ENCODE results near the gene NRAP.

The NRAP gene

DNA sequence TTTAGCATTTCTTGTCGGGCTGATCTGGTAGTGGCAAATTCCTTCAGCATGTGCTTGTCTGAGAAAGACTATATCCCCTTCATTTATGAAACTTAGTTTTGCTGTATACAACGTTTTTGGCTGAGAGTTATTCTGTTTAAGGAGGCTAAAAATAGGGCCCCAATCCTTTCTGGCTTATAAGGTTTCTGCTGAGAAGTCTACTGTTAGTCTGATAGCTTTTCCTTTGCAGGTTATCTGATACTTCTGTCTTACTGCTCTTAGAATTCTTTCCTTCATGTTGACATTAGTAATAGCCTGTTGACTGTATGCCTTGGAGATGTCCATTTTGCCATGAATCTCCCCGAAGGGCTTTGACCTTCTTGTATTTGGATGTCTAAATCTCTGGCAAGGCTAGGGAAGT, 25.7 kb upstream of the NRAP start:
- TF ChIP-seq, protein P1, sequence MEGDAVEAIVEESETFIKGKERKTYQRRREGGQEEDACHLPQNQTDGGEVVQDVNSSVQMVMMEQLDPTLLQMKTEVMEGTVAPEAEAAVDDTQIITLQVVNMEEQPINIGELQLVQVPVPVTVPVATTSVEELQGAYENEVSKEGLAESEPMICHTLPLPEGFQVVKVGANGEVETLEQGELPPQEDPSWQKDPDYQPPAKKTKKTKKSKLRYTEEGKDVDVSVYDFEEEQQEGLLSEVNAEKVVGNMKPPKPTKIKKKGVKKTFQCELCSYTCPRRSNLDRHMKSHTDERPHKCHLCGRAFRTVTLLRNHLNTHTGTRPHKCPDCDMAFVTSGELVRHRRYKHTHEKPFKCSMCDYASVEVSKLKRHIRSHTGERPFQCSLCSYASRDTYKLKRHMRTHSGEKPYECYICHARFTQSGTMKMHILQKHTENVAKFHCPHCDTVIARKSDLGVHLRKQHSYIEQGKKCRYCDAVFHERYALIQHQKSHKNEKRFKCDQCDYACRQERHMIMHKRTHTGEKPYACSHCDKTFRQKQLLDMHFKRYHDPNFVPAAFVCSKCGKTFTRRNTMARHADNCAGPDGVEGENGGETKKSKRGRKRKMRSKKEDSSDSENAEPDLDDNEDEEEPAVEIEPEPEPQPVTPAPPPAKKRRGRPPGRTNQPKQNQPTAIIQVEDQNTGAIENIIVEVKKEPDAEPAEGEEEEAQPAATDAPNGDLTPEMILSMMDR (IDR thresholded peaks at IDR 0.05; ENCODE audit: low read depth, low read length, missing control alignments) = no peak
- no peak overlapping the region for H3K4me3 ChIP-seq (ENCODE audit: low read depth, low read length)
- in situ Hi-C loops (cut with HindIII; ENCODE audit: low pct_ligation_motif_present, low sequenced_read_pairs) = no loop called here
- peaks cover 7% of the 10 kb centered on the region for H3K36me3 ChIP-seq (replicated peaks)
- no peak overlapping the region for H3K27ac ChIP-seq
- no peak for DNase-seq
- H3K27me3 ChIP-seq (replicated peaks) = no peaks in the 10 kb centered on the region

DNA sequence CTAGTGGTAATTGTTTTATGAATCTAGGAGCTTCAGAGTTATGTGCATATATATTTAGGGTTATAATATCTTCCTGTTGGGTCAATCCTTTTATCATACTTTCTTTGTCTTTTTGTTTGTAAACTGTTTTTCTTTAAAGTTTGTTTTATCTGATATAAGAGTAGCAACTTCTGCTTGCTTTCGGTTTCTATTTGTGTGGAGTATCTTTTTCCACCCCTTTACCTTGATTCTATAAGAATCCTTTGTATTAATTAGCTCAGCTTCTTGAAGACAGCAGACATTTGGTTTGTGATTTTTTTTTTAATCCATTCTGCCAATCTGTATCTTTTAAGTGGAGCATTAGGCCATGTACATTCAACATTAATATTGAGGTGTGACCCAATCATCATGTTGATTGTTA, 25.2 kb upstream of the NRAP start:
- Histone ChIP-seq H3K36me3 (replicated peaks) (peaks cover 7% of the 10 kb centered on the region), H3K4me3 (ENCODE audit: low read depth, low read length) (no peak overlapping the region), H3K27ac (no peak overlapping the region), H3K27me3 (replicated peaks) (no peaks in the 10 kb centered on the region)
- in situ Hi-C loops (cut with HindIII; ENCODE audit: low pct_ligation_motif_present, low sequenced_read_pairs) = no loop called here
- TF ChIP-seq, protein P1 (IDR thresholded peaks at IDR 0.05; ENCODE audit: low read depth, low read length, missing control alignments) = no peak
- no peak for DNase-seq

DNA sequence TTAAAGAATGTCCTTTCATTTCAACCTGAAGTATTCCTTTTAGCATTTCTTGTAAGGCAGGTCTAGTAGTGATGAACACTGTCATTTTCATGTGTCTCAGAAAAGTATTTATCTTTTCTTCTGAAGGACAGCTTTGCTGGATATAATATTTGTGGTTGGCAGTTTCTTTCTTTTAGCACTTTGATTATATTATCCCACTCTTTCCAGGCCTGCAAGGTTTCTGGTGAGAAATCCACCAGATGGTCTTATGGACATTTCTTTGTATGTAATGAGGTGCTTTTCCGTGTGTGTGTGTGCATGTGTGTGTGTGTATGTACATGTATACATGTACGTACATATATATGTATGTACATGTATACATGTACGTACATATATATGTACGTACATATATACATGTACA, 23.2 kb upstream of the NRAP start:
- Histone ChIP-seq H3K36me3 (replicated peaks) (no peaks in the 10 kb centered on the region), H3K4me3 (ENCODE audit: low read depth, low read length) (no peak overlapping the region), H3K27ac (no peak overlapping the region), H3K27me3 (replicated peaks) (no peaks in the 10 kb centered on the region)
- no peak for DNase-seq
- TF ChIP-seq, protein P1 (IDR thresholded peaks at IDR 0.05; ENCODE audit: low read depth, low read length, missing control alignments) = no peak
- in situ Hi-C loops (cut with HindIII; ENCODE audit: low pct_ligation_motif_present, low sequenced_read_pairs) = no loop called here

DNA sequence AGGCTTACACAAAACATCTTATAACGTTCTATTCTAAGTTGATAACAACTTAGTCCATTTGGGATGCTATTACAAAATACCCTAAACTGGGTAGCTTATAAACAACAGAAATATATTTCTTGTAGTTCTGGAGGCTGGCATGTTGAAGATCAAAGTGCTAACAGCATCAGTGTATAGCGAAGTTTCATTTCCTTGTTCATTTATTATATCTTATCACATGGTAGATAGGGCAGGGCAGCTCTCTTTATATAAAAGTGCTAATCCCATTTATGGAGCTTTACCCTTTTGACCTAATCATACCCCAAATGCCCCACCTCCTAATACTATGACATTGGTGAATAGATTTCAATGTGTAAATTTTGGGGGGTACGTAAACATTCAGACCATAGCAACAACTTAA, 22.2 kb upstream of the NRAP start:
- DNase-seq = no peak
- Histone ChIP-seq H3K4me3 (ENCODE audit: low read depth, low read length) (no peak overlapping the region), H3K27me3 (replicated peaks) (no peaks in the 10 kb centered on the region), H3K27ac (no peak overlapping the region), H3K36me3 (replicated peaks) (no peaks in the 10 kb centered on the region)
- in situ Hi-C loops (cut with HindIII; ENCODE audit: low pct_ligation_motif_present, low sequenced_read_pairs) = no loop called here
- TF ChIP-seq, protein P1 (IDR thresholded peaks at IDR 0.05; ENCODE audit: low read depth, low read length, missing control alignments) = no peak

DNA sequence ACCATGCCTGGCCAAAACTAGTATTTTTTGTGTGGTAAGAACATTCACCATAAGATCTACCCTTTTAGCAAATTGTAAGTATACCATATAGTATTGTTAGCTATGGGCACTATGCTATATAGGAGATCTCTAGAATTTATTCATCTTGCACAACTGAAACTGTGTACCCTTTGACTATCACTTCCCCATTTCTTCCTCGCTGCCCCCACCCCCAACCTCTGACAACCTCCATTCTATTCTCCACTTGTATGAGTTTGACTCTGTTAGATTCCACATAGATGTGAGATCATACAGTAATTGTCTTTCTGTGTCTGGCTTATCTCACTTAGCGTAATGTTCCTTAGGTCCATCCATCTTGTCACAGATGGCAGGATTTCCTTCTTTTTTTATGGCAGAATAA, 19.5 kb upstream of the NRAP start:
- Histone ChIP-seq H3K4me3 (ENCODE audit: low read depth, low read length) (no peak overlapping the region), H3K36me3 (replicated peaks) (no peaks in the 10 kb centered on the region), H3K27ac (no peak overlapping the region), H3K27me3 (replicated peaks) (no peaks in the 10 kb centered on the region)
- in situ Hi-C loops (cut with HindIII; ENCODE audit: low pct_ligation_motif_present, low sequenced_read_pairs) = no loop called here
- DNase-seq = no peak
- TF ChIP-seq, protein P1 (IDR thresholded peaks at IDR 0.05; ENCODE audit: low read depth, low read length, missing control alignments) = no peak

Measured in brain microvascular endothelial cell (primary cell).